Measurements from ENCODE around the gene ANKRD18A. TPM values are rescaled to one million over a fixed set of nuclear protein-coding genes. Genes with fewer than 3 reads are reported as not detected.

Gene ANKRD18A
- polyA plus RNA-seq, 1 donor from 2014 or later: 0.45 TPM

GRCh38 chr9:38652044-38652443 is 31.6 kb upstream of the ANKRD18A start:
- no peaks in the 10 kb centered on the region for H3K36me3 ChIP-seq (ENCODE audit: insufficient read depth, low read length)
- no peaks in the 10 kb centered on the region for H4K20me1 ChIP-seq (ENCODE audit: insufficient read depth)
- no peak overlapping the region for H2AFZ ChIP-seq (ENCODE audit: low read depth, low read length)
- H3K9ac ChIP-seq (ENCODE audit: low read length): no peak overlapping the region
- H3F3A ChIP-seq (ENCODE audit: insufficient read depth, low read length, poor library complexity, severe bottlenecking): no peaks in the 10 kb centered on the region
- H3K79me2 ChIP-seq (replicated peaks; ENCODE audit: insufficient read depth, low read length): no peaks in the 10 kb centered on the region
- H3K27ac ChIP-seq (ENCODE audit: low read length): no peak overlapping the region
- no peaks in the 10 kb centered on the region for H3K27me3 ChIP-seq (ENCODE audit: insufficient read depth, low read depth, low read length)
- no peaks in the 10 kb centered on the region for H3K9me2 ChIP-seq (ENCODE audit: insufficient read depth, low read length)
- no peak overlapping the region for H3K4me3 ChIP-seq (ENCODE audit: low read length)
- H3K4me2 ChIP-seq (ENCODE audit: low read length): no peak overlapping the region
- TF ChIP-seq CTCF (IDR thresholded peaks at IDR 0.05; ENCODE audit: poor library complexity, severe bottlenecking): no peak
- TF ChIP-seq TAF1 (IDR thresholded peaks at IDR 0.05; ENCODE audit: low read depth): no peak
- no peak for TF ChIP-seq POLR2AphosphoS5 (IDR thresholded peaks at IDR 0.05)
- no peak for TF ChIP-seq MXI1 (conservative IDR thresholded peaks at IDR 0.05; ENCODE audit: poor library complexity, severe bottlenecking)
- H3K9me3 ChIP-seq (ENCODE audit: low read length): no peaks in the 10 kb centered on the region

- Histone ChIP-seq H3K4me2 (ENCODE audit: low read length) (no peak overlapping the region), H3K27ac (ENCODE audit: low read length) (no peak overlapping the region), H3K79me2 (replicated peaks; ENCODE audit: insufficient read depth, low read length) (no peaks in the 10 kb centered on the region), H3K9me2 (ENCODE audit: insufficient read depth, low read length) (no peaks in the 10 kb centered on the region), H3K9me3 (ENCODE audit: low read length) (no peaks in the 10 kb centered on the region), H2AFZ (ENCODE audit: low read depth, low read length) (no peak overlapping the region), H4K20me1 (ENCODE audit: insufficient read depth) (no peaks in the 10 kb centered on the region), H3F3A (ENCODE audit: insufficient read depth, low read length, poor library complexity, severe bottlenecking) (no peaks in the 10 kb centered on the region), H3K27me3 (ENCODE audit: insufficient read depth, low read depth, low read length) (no peaks in the 10 kb centered on the region), H3K4me3 (ENCODE audit: low read length) (no peak overlapping the region), H3K36me3 (ENCODE audit: insufficient read depth, low read length) (no peaks in the 10 kb centered on the region), H3K9ac (ENCODE audit: low read length) (no peak overlapping the region)
- TF ChIP-seq MXI1 (conservative IDR thresholded peaks at IDR 0.05; ENCODE audit: poor library complexity, severe bottlenecking): no peak
- no peak for TF ChIP-seq POLR2AphosphoS5 (IDR thresholded peaks at IDR 0.05)
- TF ChIP-seq RAD21 (conservative IDR thresholded peaks at IDR 0.05): no peak
- TF ChIP-seq CTCF (IDR thresholded peaks at IDR 0.05; ENCODE audit: poor library complexity, severe bottlenecking): no peak
- no peak for TF ChIP-seq REST (IDR thresholded peaks at IDR 0.05; ENCODE audit: borderline replicate concordance)
These were observed 31.1 kb upstream of the ANKRD18A start for GRCh38 chr9:38651400-38652042.

Measured in neural cell (in vitro differentiated cells).